GM11168 (cell line): ENCODE results near the gene KHNYN.
"Not testable (repeated sequence)": the region's sequence is repeated elsewhere in the genome, so short reads cannot be mapped to it uniquely, and the experiment has no call there.

Experiments used
- in situ Hi-C: fragments of 300-500 bp; cut with MboI; formaldehyde crosslinking; loops from one replicate; pipeline ENCODE4 v1.12.0; 2022; ENCODE audit warnings: low sequenced_read_pairs; ENCODE audit not compliant: unreplicated experiment

Gene KHNYN

DNA sequence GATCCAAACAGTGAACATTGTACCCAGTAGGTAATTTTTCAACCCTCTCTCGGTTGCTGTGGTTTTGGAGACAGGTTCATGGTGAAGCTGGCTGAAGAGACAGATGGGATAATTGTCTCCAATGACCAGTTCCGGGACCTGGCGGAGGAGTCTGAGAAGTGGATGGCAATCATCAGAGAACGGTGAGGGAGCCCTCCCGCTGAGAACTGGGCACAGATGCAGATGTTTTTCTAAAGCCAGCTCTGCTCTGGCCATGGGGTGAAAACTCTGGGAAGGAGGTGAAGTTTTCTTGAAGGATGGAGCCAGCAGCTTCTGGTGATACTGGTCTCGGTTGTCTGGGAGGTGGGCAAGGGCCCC, 6.2 kb downstream of the KHNYN start:
- in situ Hi-C loops: loop anchor here (5.0 to 10.0 kb wide), 2 partner anchors 71 to 104 kb away; partner anchors contain the start of gene NFATC4

GRCh38 chr14:24436355-24437019, 6.7 kb downstream of the KHNYN start:
- in situ Hi-C loops: loop anchor here (5.0 to 10.0 kb wide), 2 partner anchors 72 to 104 kb away; partner anchors contain the start of gene NFATC4

DNA sequence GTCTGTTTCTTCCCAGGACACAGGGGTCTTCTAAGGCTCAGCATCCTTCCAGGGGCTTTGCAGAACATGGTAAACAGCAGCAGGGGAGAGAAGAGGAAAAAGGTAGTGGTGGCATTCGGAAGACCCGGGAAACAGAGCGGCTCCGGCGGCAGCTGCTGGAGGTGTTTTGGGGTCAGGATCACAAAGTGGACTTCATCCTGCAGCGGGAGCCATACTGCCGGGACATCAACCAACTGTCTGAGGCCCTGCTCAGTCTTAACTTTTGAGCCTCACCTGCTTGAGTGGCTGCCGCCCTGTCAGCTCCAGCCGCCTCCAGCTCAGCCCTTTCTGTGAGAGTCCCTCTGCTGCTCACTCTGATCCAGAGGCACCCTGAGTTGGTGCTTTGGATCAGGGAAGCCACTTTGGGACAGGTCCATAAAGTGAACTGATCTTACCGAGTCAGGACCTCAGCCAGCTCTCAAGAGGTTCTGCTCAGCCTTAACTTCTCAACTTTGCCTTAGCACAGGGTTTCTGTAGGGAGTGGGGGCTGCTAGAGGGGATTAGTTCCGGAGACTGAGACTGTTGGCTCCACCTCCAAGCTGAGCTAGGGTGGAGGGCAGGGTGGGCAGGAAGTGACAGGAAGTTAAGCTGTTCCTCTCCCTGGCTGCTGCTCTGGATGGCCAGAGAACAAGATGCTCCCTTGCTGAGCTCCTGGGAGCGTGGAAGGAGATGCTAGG, 7.4 kb downstream of the KHNYN start:
- in situ Hi-C loops: loop anchor here (5.0 to 10.0 kb wide), 2 partner anchors 72 to 105 kb away; partner anchors contain the start of gene NFATC4

GRCh38 chr14:24437736-24438067, 7.9 kb downstream of the KHNYN start:
- in situ Hi-C loops: loop anchor here (5.0 to 10.0 kb wide), 2 partner anchors 73 to 105 kb away; partner anchors contain the start of gene NFATC4

DNA sequence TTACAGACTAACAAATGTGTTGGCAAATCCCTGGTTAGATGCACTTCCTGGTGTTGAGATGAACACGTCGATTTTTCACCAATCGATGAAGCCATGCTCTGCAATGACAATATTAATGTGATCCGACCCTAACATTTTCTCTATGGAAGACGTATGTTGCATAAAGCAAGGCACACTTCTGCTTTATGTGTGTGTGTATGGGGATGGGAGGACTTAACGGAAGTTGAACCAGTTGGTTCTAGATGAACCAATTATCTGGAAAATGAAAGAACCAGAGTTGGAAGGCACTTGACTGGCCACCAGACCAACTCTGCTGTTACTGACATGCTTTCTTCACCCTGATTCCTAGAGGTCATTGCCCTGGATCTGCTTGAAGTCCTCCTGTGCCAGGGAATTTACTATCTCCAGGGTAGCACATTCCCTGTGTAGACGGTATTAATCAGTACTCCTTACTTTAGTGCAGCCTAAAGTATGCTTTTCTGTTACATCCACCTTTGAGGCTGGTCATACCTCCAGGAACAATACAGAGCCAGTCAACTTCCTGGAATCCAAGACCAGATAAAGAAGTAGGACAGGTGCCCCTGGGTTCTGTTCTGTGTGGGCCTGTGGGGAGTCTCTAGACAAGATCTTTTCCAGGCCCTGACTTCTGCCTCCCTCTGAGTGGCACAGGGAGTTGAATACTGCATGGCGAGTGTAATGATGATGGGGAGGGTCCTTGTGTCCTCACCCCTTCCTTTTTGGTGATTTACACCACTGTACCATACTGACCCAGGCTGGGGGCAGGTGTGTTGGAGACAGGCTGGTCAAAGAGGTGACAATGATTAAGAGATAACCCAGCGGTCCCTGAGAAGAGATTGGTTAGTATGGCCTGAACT, 8.7 kb downstream of the KHNYN start:
- in situ Hi-C loops: loop anchor here (5.0 to 10.0 kb wide), 2 partner anchors 74 to 106 kb away; partner anchors contain the start of gene NFATC4

- in situ Hi-C loops: loop anchor here (5.0 to 10.0 kb wide), 2 partner anchors 74 to 107 kb away; partner anchors contain the start of gene NFATC4
These were observed 9.5 kb downstream of the KHNYN start for GRCh38 chr14:24439257-24439656.

- in situ Hi-C loops: loop anchor here (5.0 to 10.0 kb wide), 2 partner anchors 75 to 108 kb away; partner anchors contain the start of gene NFATC4
These were observed 10.3 kb downstream of the KHNYN start for GRCh38 chr14:24439830-24440605.

- in situ Hi-C loops: no loop called here
These were observed 11.0 kb downstream of the KHNYN start for GRCh38 chr14:24440606-24441399.

GRCh38 chr14:24441485-24441884, 11.7 kb downstream of the KHNYN start:
- in situ Hi-C loops: no loop called here

GRCh38 chr14:24441904-24442239, 12.1 kb downstream of the KHNYN start:
- in situ Hi-C loops: no loop called here

GRCh38 chr14:24442240-24443052, 12.7 kb downstream of the KHNYN start, which contains the start of gene SDR39U1:
SDR39U1 (minus strand) TSS chr14:24442776; CDS start chr14:24442769, 7 bp downstream.
- in situ Hi-C loops: no loop called here

DNA sequence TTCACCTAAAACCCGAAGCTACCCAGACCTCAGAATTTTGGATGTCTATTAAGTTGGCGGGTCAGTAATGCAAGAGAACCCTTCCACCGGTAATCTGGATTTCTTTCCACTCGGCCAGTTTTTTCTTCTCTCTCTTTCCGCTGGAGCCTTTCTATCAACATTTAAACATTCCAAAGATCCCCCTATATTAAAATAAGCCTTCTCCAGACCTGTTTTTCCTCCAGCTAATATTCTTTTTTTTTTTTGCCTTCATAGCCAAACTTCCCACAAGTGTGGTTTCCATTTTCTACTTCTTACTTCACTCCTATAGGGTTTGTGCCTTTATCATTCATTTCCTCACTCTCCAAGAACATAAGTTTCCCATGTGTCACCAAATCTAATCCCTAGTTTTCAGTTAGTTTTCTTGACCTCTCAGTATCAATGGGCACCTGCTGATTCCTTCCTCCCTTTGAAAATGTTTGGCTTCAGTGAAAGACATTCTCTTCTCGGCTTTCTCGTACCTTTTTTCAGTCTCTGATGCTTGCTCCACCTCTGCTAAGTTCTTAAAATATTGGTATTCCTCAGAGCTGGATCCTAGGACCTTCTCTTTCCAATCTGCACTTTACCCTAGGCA, 13.4 kb downstream of the KHNYN start:
- in situ Hi-C loops: no loop called here

DNA sequence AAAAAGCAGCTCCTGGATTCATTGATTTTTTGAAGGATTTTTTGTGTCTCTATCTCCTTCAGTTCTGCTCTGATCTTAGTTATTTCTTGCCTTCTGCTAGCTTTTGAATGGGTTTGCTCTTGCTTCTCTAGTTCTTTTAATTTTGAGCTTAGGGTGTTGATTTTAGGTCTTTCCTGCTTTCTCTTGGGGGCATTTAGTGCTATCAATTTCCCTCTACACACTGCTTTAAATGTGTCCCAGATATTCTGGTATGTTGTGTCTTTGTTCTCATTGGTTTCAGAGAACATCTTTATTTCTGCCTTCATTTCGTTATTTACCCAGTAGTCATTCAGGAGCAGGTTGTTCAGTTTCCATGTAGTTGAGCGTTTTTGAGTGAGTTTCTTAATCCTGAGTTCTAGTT, 21.1 kb downstream of the KHNYN start:
- in situ Hi-C loops: not testable (repeated sequence)

DNA sequence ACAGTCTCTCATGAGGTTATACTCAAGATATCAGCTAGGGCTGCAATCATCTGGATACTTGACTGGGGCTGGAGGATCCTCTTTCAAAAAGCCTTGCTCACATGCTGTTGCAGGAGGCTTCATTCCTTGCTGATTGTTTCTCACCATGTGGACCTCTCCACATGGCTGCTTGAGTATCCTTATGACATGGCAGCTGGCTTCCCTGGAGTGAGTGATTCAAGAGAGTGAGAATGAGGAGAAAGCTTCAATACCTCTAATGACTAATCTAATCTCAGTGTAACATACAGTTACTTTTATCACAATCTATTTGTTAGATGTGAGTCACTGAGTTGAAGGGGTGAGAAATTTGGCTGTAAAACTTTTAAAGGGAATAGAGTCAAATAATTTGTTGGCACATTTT, 27.2 kb downstream of the KHNYN start:
- in situ Hi-C loops: no loop called here

DNA sequence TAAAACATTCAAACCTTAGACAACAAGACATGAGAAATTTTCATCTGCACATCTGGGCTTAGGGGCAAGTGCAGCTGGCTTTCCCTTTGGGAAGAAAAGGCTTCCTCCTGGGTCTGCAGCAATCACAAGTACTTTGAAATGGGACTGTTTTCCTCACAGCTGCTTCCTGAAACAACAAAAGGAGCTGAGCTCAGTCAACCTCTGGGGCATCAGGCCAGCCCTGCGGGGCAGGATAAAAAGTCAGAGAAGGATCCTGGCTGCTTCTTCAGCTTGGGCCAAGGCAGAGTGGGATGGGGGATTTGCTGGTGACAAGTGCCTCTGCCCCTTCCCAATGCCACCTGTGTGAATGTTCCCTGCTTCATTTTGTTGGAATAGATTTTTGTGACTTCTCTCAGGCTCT, 29.0 kb downstream of the KHNYN start:
- in situ Hi-C loops: no loop called here

DNA sequence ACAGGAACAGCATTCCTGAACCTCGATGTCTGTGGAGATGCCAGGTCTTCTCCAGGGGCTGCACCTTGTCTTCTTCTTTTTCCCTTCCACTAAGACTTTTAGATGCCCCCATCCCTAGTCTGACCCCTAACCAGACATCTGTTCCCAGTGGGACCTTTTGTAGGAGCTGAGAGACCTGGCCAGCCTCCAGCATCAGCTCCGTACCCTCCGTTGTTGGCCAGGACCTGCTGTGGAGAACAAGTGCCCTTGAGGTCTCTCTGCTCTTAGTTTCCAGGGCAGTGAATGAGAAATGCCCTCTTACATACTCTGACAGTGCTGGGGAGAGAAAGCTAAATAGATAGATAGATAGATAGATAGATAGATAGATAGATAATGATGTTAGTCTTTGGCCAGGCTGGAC, 29.6 kb downstream of the KHNYN start:
- in situ Hi-C loops: no loop called here

GRCh38 chr14:24461336-24461735, 31.6 kb downstream of the KHNYN start:
- in situ Hi-C loops: no loop called here
